Activated naive CD4-positive, alpha-beta T cell treated with anti-CD3 and anti-CD28 coated beads, Interleukin-2, amount 50 U/mL, for 16 hours (primary cell): ENCODE measurements around the gene MPST.

ENCODE experiments used
- DNase-seq: peaks from one replicate; pipeline ENCODE4 v3.0.0-alpha.2; 2020

Gene MPST

GRCh38 chr22:37023743-37024338, 4.3 kb downstream of the MPST start:
- no peak for DNase-seq

GRCh38 chr22:37024339-37025157, 5.0 kb downstream of the MPST start:
- no peak for DNase-seq

- DNase-seq = no peak
Observed at GRCh38 chr22:37025500-37026070, 6.0 kb downstream of the MPST start.

GRCh38 chr22:37026325-37026724, 6.8 kb downstream of the MPST start:
- no peak for DNase-seq

- DNase-seq = no peak
Observed at GRCh38 chr22:37027556-37027955, 8.0 kb downstream of the MPST start.

- no peak for DNase-seq
Observed at GRCh38 chr22:37028692-37029674, 9.4 kb downstream of the MPST start.

GRCh38 chr22:37030560-37031281, 11.2 kb downstream of the MPST start:
- DNase-seq = no peak

- DNase-seq = no peak
Observed at GRCh38 chr22:37032134-37032534, 12.6 kb downstream of the MPST start.

GRCh38 chr22:37032535-37033460, 13.3 kb downstream of the MPST start:
- no peak for DNase-seq

- no peak for DNase-seq
Observed at GRCh38 chr22:37033605-37034430, 14.3 kb downstream of the MPST start.

GRCh38 chr22:37036655-37037377, 17.3 kb downstream of the MPST start:
- DNase-seq = no peak

- DNase-seq = no peak
Observed at GRCh38 chr22:37037669-37038068, 18.1 kb downstream of the MPST start.

GRCh38 chr22:37039466-37039865, 19.9 kb downstream of the MPST start:
- no peak for DNase-seq

GRCh38 chr22:37043209-37043827, 23.8 kb downstream of the MPST start:
- no peak for DNase-seq

- DNase-seq = peak; percentile 46
Observed at GRCh38 chr22:37043828-37044538, 24.4 kb downstream of the MPST start.

- no peak for DNase-seq
Observed at GRCh38 chr22:37044634-37045625, 25.4 kb downstream of the MPST start.

GRCh38 chr22:37045958-37046357, 26.4 kb downstream of the MPST start:
- DNase-seq = no peak
